GM12878 (cell line): ENCODE results near the gene ERV3-1. TPM values are rescaled to one million over a fixed set of nuclear protein-coding genes. Genes with fewer than 3 reads are reported as not detected.

ENCODE experiments used
- ATAC-seq: fragments of 200-7000 bp; cut with Tn5 transposase; 3 replicates; pipeline ENCODE4 v1.9.1; 2020; ENCODE audit warnings: mild to moderate bottlenecking, moderate library complexity
- BruUV-seq: library from RNA; stranded (reverse); fragments of 400-500 nt; replicated peaks from 2 replicates; lab custom pipeline; 2021; lab: Mats Ljungman, UMichigan
- CTCF ChIA-PET: fragments of 300-600 bp; sonication (Branson Sonifier 250); formaldehyde crosslinking; extraction: SDS; loops from one replicate; lab custom pipeline; 2021; ENCODE audit warnings: inconsistent platforms; lab: Yijun Ruan, JAX
- POLR2A ChIA-PET: fragments of 350-600 bp; formaldehyde crosslinking; extraction: SDS; loops from one replicate; lab custom pipeline; 2021; ENCODE audit warnings: inconsistent platforms; lab: Charles Lee
- RAD21 ChIA-PET: fragments of 300-600 bp; sonication (Branson Sonifier 250); formaldehyde crosslinking; loops from one replicate; lab custom pipeline; 2023; ENCODE audit warnings: antibody characterized with exemption; ENCODE audit not compliant: unreplicated experiment; lab: Charles Lee
- SMC1A ChIA-PET: fragments of 300-600 bp; sonication (Branson Sonifier 250); formaldehyde crosslinking; loops from one replicate; lab custom pipeline; 2023; ENCODE audit not compliant: unreplicated experiment, uncharacterized antibody; lab: Charles Lee
- DNase-seq: peaks from one replicate; pipeline ENCODE4 v3.0.0-alpha.2; 2011; ENCODE audit warnings: low read depth, low spot score
- FAIRE-seq: peaks from 3 replicates; lab custom pipeline; 2011; peaks lifted over from hg19 to GRCh38; lab: Jason Lieb, UNC
- H2AFZ ChIP-seq: 2 replicates; pipeline ENCODE4 v1.6.0; 2011; ENCODE audit warnings: low read depth, low read length, control low read depth; ENCODE audit not compliant: control insufficient read depth
- H3K27ac ChIP-seq: 2 replicates; pipeline ENCODE4 v1.5.1; 2011; ENCODE audit warnings: control low read depth; ENCODE audit not compliant: control insufficient read depth, insufficient read depth
- H3K27me3 ChIP-seq, 2 experiments: replicated peaks in 1 of 2; 2 replicates each; pipeline versions ENCODE4 v1.6.0 to v1.6.1; 2011; ENCODE audit warnings: low read length in 1 of 2; ENCODE audit not compliant: control insufficient read depth in 2 of 2, insufficient read depth in 2 of 2
- H3K36me3 ChIP-seq, 2 experiments: 2 replicates each; pipeline ENCODE4 v1.5.1; 2011; ENCODE audit warnings: low read length in 1 of 2; ENCODE audit not compliant: control insufficient read depth in 2 of 2, insufficient read depth in 2 of 2
- H3K4me1 ChIP-seq: 2 replicates; pipeline ENCODE4 v1.6.1; 2011; ENCODE audit warnings: mild to moderate bottlenecking, low read length, moderate library complexity, mixed read lengths; ENCODE audit not compliant: control insufficient read depth, insufficient read depth
- H3K4me2 ChIP-seq: 2 replicates; pipeline ENCODE4 v1.6.0; 2011; ENCODE audit warnings: control low read depth; ENCODE audit not compliant: control insufficient read depth, insufficient read depth
- H3K4me3 ChIP-seq: fragments of 200-600 bp; sonication (generic); 2 replicates; pipeline ENCODE4 v1.5.1; 2016
- H3K79me2 ChIP-seq: 2 replicates; pipeline ENCODE4 v1.6.0; 2011; ENCODE audit warnings: low read length; ENCODE audit not compliant: control insufficient read depth, insufficient read depth
- H3K9ac ChIP-seq: 2 replicates; pipeline ENCODE4 v1.8.0; 2011; ENCODE audit warnings: low read length, control low read depth, mixed read lengths; ENCODE audit not compliant: control insufficient read depth, insufficient read depth
- H3K9me3 ChIP-seq: replicated peaks from 3 replicates; pipeline ENCODE4 v1.5.1; 2011; ENCODE audit warnings: mild to moderate bottlenecking, low read length; ENCODE audit not compliant: control insufficient read depth, insufficient read depth
- H4K20me1 ChIP-seq: 2 replicates; pipeline ENCODE4 v1.6.0; 2011; ENCODE audit not compliant: control insufficient read depth, insufficient read depth
- BCLAF1 ChIP-seq: fragments of 450-650 bp; IDR thresholded peaks from 2 replicates; pipeline ENCODE4 v1.6.1; 2017; ENCODE audit warnings: antibody characterized with exemption, mild to moderate bottlenecking, moderate library complexity
- EP300 ChIP-seq, 2 experiments: fragments of 150-350 bp in 1 of 2; IDR thresholded peaks; 2 replicates each; pipeline ENCODE4 v1.6.1; 2011 to 2012; ENCODE audit warnings: low read depth in 2 of 2, low read length in 2 of 2, borderline replicate concordance in 1 of 2, improper control_type of control experiment in 1 of 2, inconsistent platforms in 1 of 2; ENCODE audit not compliant: control insufficient read depth in 1 of 2
- GATAD2B ChIP-seq: fragments of 450-650 bp; conservative IDR thresholded peaks from 2 replicates; pipeline ENCODE4 v1.6.1; 2017; ENCODE audit warnings: low read depth, mild to moderate bottlenecking, moderate library complexity
- MLLT1 ChIP-seq: fragments of 450-650 bp; IDR thresholded peaks from 2 replicates; pipeline ENCODE4 v1.6.1; 2016; ENCODE audit warnings: mild to moderate bottlenecking
- WGBS: methylation state at CpG from one replicate; pipeline ENCODE4 v1.1.6; 2016; ENCODE audit warnings: low lambda C conversion rate; ENCODE audit not compliant: insufficient replicate concordance, insufficient coverage; ENCODE audit errors: missing lambda C conversion rate; 5-methylcytosine and 5-hydroxymethylcytosine counted together
- in situ Hi-C: fragments of 300-500 bp; cut with MboI; formaldehyde crosslinking; loops from 9 replicates; pipeline ENCODE4 v1.14.3; 2018; ENCODE audit warnings: mixed read lengths
- intact Hi-C: fragments of 100-400 bp; cut with micrococcal nuclease; formaldehyde crosslinking; loops from one replicate; pipeline ENCODE4 v1.14.2; 2022; ENCODE audit not compliant: unreplicated experiment
- polyA plus RNA-seq, 11 experiments: library from polyadenylated mRNA; depleted of rRNA in 4 of 11; unstranded in 6 of 11; stranded (reverse) in 5 of 11; fragments of >200 nt; fragmentation: Nextera tagmentation in 4 of 11; fragmentation: Illumina TruSeq in 1 of 11; extraction: Ambion mirVana in 4 of 11; extraction: Trizol in 1 of 11; gene quantifications; 1 replicate in 1 of 11; 2 replicates in 10 of 11; pipeline versions ENCODE4 v1.2.1 to v1.2.3, GENCODE V29; 2011 to 2016; ENCODE audit warnings: inconsistent platforms in 2 of 11, missing spikeins in 2 of 11, low read depth in 1 of 11
- total RNA-seq, 4 experiments: library from RNA; depleted of rRNA in 3 of 4; stranded (reverse); fragments of >200 nt in 3 of 4; fragmentation: Illumina TruSeq in 1 of 4; extraction: Trizol in 1 of 4; gene quantifications; 2 replicates each; pipeline versions ENCODE4 v1.2.1 to v1.2.3, GENCODE V29; 2013 to 2021

ERV3-1 gene
- total and polyA plus RNA-seq, 10 of the 15 experiments (the other 5 are each of a cell fraction or from before 2014, with no cell fraction given): 9.4 to 23.4 (median 15.1) TPM

- over 99% methylated on average over 12 of the region's 12 CpGs for WGBS
- Histone ChIP-seq H3K36me3 (no peaks in the 10 kb centered on the region; a peak in 1 of 4 replicates), H3K79me2 (no peaks in the 10 kb centered on the region; the same call in 1 of the 2 replicates), H3K27ac (no peak overlapping the region), H3K9ac (no peak overlapping the region), H3K4me1 (no peaks in the 10 kb centered on the region), H2AFZ (no peak overlapping the region), H4K20me1 (no peaks in the 10 kb centered on the region), H3K4me2 (no peak overlapping the region), H3K4me3 (no peak overlapping the region), H3K9me3 (peaks cover 41% of the 10 kb centered on the region), H3K27me3 (no peaks in the 10 kb centered on the region)
- POLR2A ChIA-PET: interaction anchor here (1.0 kb wide), 1 partner anchor 9 kb away, joined by 3 read pairs; the partner anchor contains the start of gene ERV3-1
- SMC1A ChIA-PET: no interaction called here
- intact Hi-C loops: no loop called here
- no peak for TF ChIP-seq MLLT1
- TF ChIP-seq GATAD2B: no peak
- no peak for TF ChIP-seq BCLAF1
- TF ChIP-seq EP300 (IDR thresholded peaks at IDR 0.05; ENCODE audit: borderline replicate concordance in 1 of 2, control insufficient read depth in 1 of 2, low read depth in 2 of 2, low read length in 2 of 2): no peak
- no peak for FAIRE-seq
- CTCF ChIA-PET: no interaction called here
- no TSS peak for BruUV-seq
- in situ Hi-C loops: no loop called here
- no peak for ATAC-seq
- no peak for DNase-seq
- RAD21 ChIA-PET: no interaction called here
Observed at GRCh38 chr7:64997164-64997908, 9.2 kb downstream of the ERV3-1 start.
